ENCODE data around the gene MED8. TPM values are rescaled to one million over a fixed set of nuclear protein-coding genes. Genes with fewer than 3 reads are reported as not detected.
A peak's percentile ranks its signal among the peaks of the same experiment; 100 is the strongest.

MED8 gene
- total and polyA plus RNA-seq, 2 of the 13 experiments (the other 11 are each of a cell fraction or from before 2014, with no cell fraction given): 16.9 to 77.4 TPM

- Histone ChIP-seq H3K27me3 (ENCODE audit: control insufficient read depth in 1 of 2, insufficient read depth in 2 of 2, low read length in 2 of 2) (peaks cover 0 to 3% of the 10 kb centered on the region in 2 experiments; a peak in 1 of 5 replicates), H3K4me3 (replicated peaks in 1 of 3; ENCODE audit: insufficient read depth in 1 of 3, low read depth in 2 of 3, low read length in 3 of 3) (peak overlapping the region; percentile 76 to 98 (median 85)), H3K9me3 (ENCODE audit: low read length) (no peaks in the 10 kb centered on the region), H3K9ac (ENCODE audit: insufficient read depth, low read depth, low read length) (peak overlapping the region; percentile 91), H3K27ac (ENCODE audit: extremely low read length, insufficient read depth, low read length) (no peak overlapping the region), H3K79me2 (ENCODE audit: insufficient read depth, low read length) (peaks cover 31% of the 10 kb centered on the region), H4K20me1 (ENCODE audit: insufficient read depth, low read length) (no peaks in the 10 kb centered on the region), H3K36me3 (replicated peaks in 1 of 2; ENCODE audit: control insufficient read depth in 1 of 2, insufficient read depth in 2 of 2, low read length in 2 of 2) (peaks cover 14 to 42% of the 10 kb centered on the region in 2 experiments), H3K4me1 (ENCODE audit: insufficient read depth, low read length) (peaks cover 27% of the 10 kb centered on the region), H2AFZ (ENCODE audit: low read length) (no peak overlapping the region), H3K4me2 (ENCODE audit: low read depth, low read length) (peak overlapping the region; percentile 96)
- ChIA-PET CTCF (ENCODE audit: low intra/inter-chr PET ratio, low total read pairs) (no interaction called here), POLR2A (interaction anchor here (1.2 to 1.3 kb wide), 2 partner anchors 12 to 30 kb away, joined by 3 to 14 read pairs; partner anchors contain the start of gene CDC20)
- FAIRE-seq (no peak), DNase-seq (ENCODE audit: low spot score) (no peak), ATAC-seq (no peak)
- in situ Hi-C loops (cut with HindIII; ENCODE audit: extremely low pct_ligation_motif_present, low pct_unique_long_range_greater_than_20kb) (no loop called here), intact Hi-C loops (cut with micrococcal nuclease; ENCODE audit: unreplicated experiment) (no loop called here)
- BruUV-seq (replicated peaks): no TSS peak
- 22% methylated on average over 3 of the region's 3 CpGs for WGBS (ENCODE audit: low lambda C conversion rate)
- TF ChIP-seq ZSCAN21 (CRISPR knock-in tag; IDR thresholded peaks at IDR 0.05; ENCODE audit: borderline replicate concordance) (no peak), REST (IDR thresholded peaks at IDR 0.05; ENCODE audit: borderline replicate concordance in 1 of 2, low read depth in 1 of 2, low read length in 2 of 2) (no peak), AGO1 (IDR thresholded peaks at IDR 0.05; ENCODE audit: low read depth, low read length, poor library complexity, severe bottlenecking) (no peak), TERF1 (CRISPR knock-in tag; IDR thresholded peaks at IDR 0.05) (no peak), SMAD9 (CRISPR knock-in tag; IDR thresholded peaks at IDR 0.05) (no peak), SIX4 (CRISPR knock-in tag; IDR thresholded peaks at IDR 0.05) (no peak), BRF2 (CRISPR knock-in tag; IDR thresholded peaks at IDR 0.05) (no peak), ZZZ3 (CRISPR knock-in tag; IDR thresholded peaks at IDR 0.05; ENCODE audit: borderline replicate concordance) (no peak), TEAD3 (CRISPR knock-in tag; optimal IDR thresholded peaks at IDR 0.05; ENCODE audit: borderline replicate concordance) (no peak), THAP7 (CRISPR knock-in tag; IDR thresholded peaks at IDR 0.05) (no peak), NONO (IDR thresholded peaks at IDR 0.05) (no peak), NONO (CRISPR knock-in tag; conservative IDR thresholded peaks at IDR 0.05) (no peak), KDM6A (CRISPR knock-in tag; IDR thresholded peaks at IDR 0.05; ENCODE audit: low read depth) (no peak), ZBTB46 (CRISPR knock-in tag; IDR thresholded peaks at IDR 0.05; ENCODE audit: borderline replicate concordance) (no peak), CBX1 (IDR thresholded peaks at IDR 0.05; ENCODE audit: low read depth) (no peak), SMAD1 (CRISPR knock-in tag; IDR thresholded peaks at IDR 0.05; ENCODE audit: borderline replicate concordance, low read depth) (no peak), ZSCAN25 (CRISPR knock-in tag; IDR thresholded peaks at IDR 0.05) (no peak)
Observed at GRCh38 chr1:43388613-43389012, 987 bp downstream of the MED8 start.

Measured in HepG2 (cell line).